Brain microvascular endothelial cell (primary cell): ENCODE measurements around the gene SMOC2.

Experiments used
- DNase-seq: peaks from one replicate; pipeline ENCODE4 v3.0.0-alpha.2; 2020
- H3K27ac ChIP-seq: fragments of 250-450 bp; sonication (Bioruptor Pico); 2 replicates; pipeline ENCODE4 v1.5.1; 2020; ENCODE audit warnings: mild to moderate bottlenecking, moderate library complexity
- H3K27me3 ChIP-seq: fragments of 250-450 bp; sonication (Bioruptor Pico); replicated peaks from 2 replicates; pipeline ENCODE4 v1.5.1; 2020; ENCODE audit warnings: mild to moderate bottlenecking
- H3K36me3 ChIP-seq: fragments of 250-450 bp; sonication (Bioruptor Pico); replicated peaks from 2 replicates; pipeline ENCODE4 v1.5.1; 2020; ENCODE audit warnings: mild to moderate bottlenecking
- H3K4me3 ChIP-seq: 2 replicates; pipeline ENCODE4 v1.5.1; 2011; ENCODE audit warnings: low read depth, mild to moderate bottlenecking, control low read depth, low read length, moderate library complexity
- CTCF ChIP-seq: IDR thresholded peaks from 2 replicates; pipeline ENCODE4 v1.5.1; 2011; ENCODE audit warnings: low read depth, mild to moderate bottlenecking, moderate library complexity, low read length, control low read depth, inconsistent platforms; ENCODE audit errors: missing control alignments
- in situ Hi-C: cut with HindIII; loops from 2 replicates; pipeline ENCODE4 v1.10.0; 2017; ENCODE audit warnings: low sequenced_read_pairs, low pct_ligation_motif_present

Gene SMOC2

GRCh38 chr6:168530653-168531071 lies 89.7 kb downstream of the SMOC2 start:
- H3K4me3 ChIP-seq, result no peak overlapping the region
- H3K27me3 ChIP-seq, result no peaks in the 10 kb centered on the region
- no peaks in the 10 kb centered on the region for H3K36me3 ChIP-seq
- no peak for TF ChIP-seq CTCF
- DNase-seq, result no peak
- no peak overlapping the region for H3K27ac ChIP-seq
- in situ Hi-C loops, result no loop called here

GRCh38 chr6:168532070-168532469 lies 91.1 kb downstream of the SMOC2 start:
- H3K36me3 ChIP-seq, result no peaks in the 10 kb centered on the region
- no peak overlapping the region for H3K27ac ChIP-seq
- H3K4me3 ChIP-seq, result no peak overlapping the region
- in situ Hi-C loops, result no loop called here
- H3K27me3 ChIP-seq, result no peaks in the 10 kb centered on the region
- no peak for DNase-seq
- no peak for TF ChIP-seq CTCF

GRCh38 chr6:168533414-168533813 lies 92.4 kb downstream of the SMOC2 start:
- H3K27me3 ChIP-seq, result no peaks in the 10 kb centered on the region
- TF ChIP-seq CTCF, result no peak
- in situ Hi-C loops, result no loop called here
- H3K4me3 ChIP-seq, result no peak overlapping the region
- no peak for DNase-seq
- H3K36me3 ChIP-seq, result no peaks in the 10 kb centered on the region
- no peak overlapping the region for H3K27ac ChIP-seq

- Histone ChIP-seq H3K36me3 (no peaks in the 10 kb centered on the region), H3K4me3 (no peak overlapping the region), H3K27ac (no peak overlapping the region), H3K27me3 (no peaks in the 10 kb centered on the region)
- DNase-seq, result no peak
- TF ChIP-seq CTCF, result no peak
- in situ Hi-C loops, result no loop called here
These were observed 93.3 kb downstream of the SMOC2 start for GRCh38 chr6:168534265-168534664.

GRCh38 chr6:168535711-168536110 lies 94.7 kb downstream of the SMOC2 start:
- Histone ChIP-seq H3K4me3 (no peak overlapping the region), H3K36me3 (no peaks in the 10 kb centered on the region), H3K27me3 (no peaks in the 10 kb centered on the region), H3K27ac (no peak overlapping the region)
- DNase-seq, result no peak
- in situ Hi-C loops, result no loop called here
- TF ChIP-seq CTCF, result no peak

GRCh38 chr6:168536196-168536595 lies 95.2 kb downstream of the SMOC2 start:
- no peak for TF ChIP-seq CTCF
- no peak for DNase-seq
- H3K27ac ChIP-seq, result no peak overlapping the region
- no peak overlapping the region for H3K4me3 ChIP-seq
- no peaks in the 10 kb centered on the region for H3K36me3 ChIP-seq
- H3K27me3 ChIP-seq, result no peaks in the 10 kb centered on the region
- in situ Hi-C loops, result no loop called here
